Fibroblast of villous mesenchyme (primary cell): ENCODE results near the gene MUC5AC. TPM values are rescaled to one million over a fixed set of nuclear protein-coding genes. Genes with fewer than 3 reads are reported as not detected.

Source experiments
- DNase-seq: peaks from one replicate; pipeline ENCODE4 v3.0.0-alpha.2; 2010; ENCODE audit warnings: low read depth
- H3K4me3 ChIP-seq: 2 replicates; pipeline ENCODE4 v1.5.1; 2011; ENCODE audit warnings: low read depth, mild to moderate bottlenecking, low read length
- CTCF ChIP-seq: IDR thresholded peaks from 2 replicates; pipeline ENCODE4 v1.5.1; 2012; ENCODE audit warnings: low read depth, mild to moderate bottlenecking, low read length; ENCODE audit not compliant: insufficient read depth
- total RNA-seq: library from RNA; depleted of rRNA; stranded (reverse); fragments of >200 nt; gene quantifications from 2 replicates; pipeline ENCODE4 v1.2.3, GENCODE V29; 2012

MUC5AC gene
- total RNA-seq, 1 donor = not detected

GRCh38 chr11:1165256-1166041, 7.7 kb downstream of the MUC5AC start:
- no peak overlapping the region for H3K4me3 ChIP-seq
- no peak for TF ChIP-seq CTCF
- DNase-seq = no peak

GRCh38 chr11:1167256-1167655, 9.5 kb downstream of the MUC5AC start:
- H3K4me3 ChIP-seq = no peak overlapping the region
- DNase-seq = no peak
- no peak for TF ChIP-seq CTCF

GRCh38 chr11:1167751-1168231, 10.0 kb downstream of the MUC5AC start:
- no peak for TF ChIP-seq CTCF
- no peak for DNase-seq

GRCh38 chr11:1168256-1168655, 10.5 kb downstream of the MUC5AC start:
- no peak for DNase-seq
- no peak for TF ChIP-seq CTCF
- no peak overlapping the region for H3K4me3 ChIP-seq

More at GRCh38 chr11:1167751-1168231, 10.0 kb downstream of the MUC5AC start:
- H3K4me3 ChIP-seq = no peak overlapping the region

- DNase-seq = no peak
- TF ChIP-seq CTCF = no peak
- H3K4me3 ChIP-seq = no peak overlapping the region
These were observed 11.0 kb downstream of the MUC5AC start for GRCh38 chr11:1168721-1169161.

- no peak overlapping the region for H3K4me3 ChIP-seq
- TF ChIP-seq CTCF = no peak
- no peak for DNase-seq
These were observed 13.7 kb downstream of the MUC5AC start for GRCh38 chr11:1171223-1171984.
